ENCODE results near the gene CISD2.
"Not testable (repeated sequence)": the region's sequence is repeated elsewhere in the genome, so short reads cannot be mapped to it uniquely, and the experiment has no call there.

Gene CISD2

GRCh38 chr4:102850370-102850769 is 18.4 kb upstream of the CISD2 start:
- DNase-seq = no peak

GRCh38 chr4:102858828-102859464 is 9.8 kb upstream of the CISD2 start:
- no peak for DNase-seq

GRCh38 chr4:102860611-102861324 is 8.0 kb upstream of the CISD2 start:
- DNase-seq = no peak

GRCh38 chr4:102862016-102862415 is 6.8 kb upstream of the CISD2 start:
- no peak for DNase-seq

GRCh38 chr4:102862747-102863146 is 6.0 kb upstream of the CISD2 start:
- DNase-seq = no peak

- not testable (repeated sequence) for DNase-seq
Observed at GRCh38 chr4:102865327-102865726, 3.5 kb upstream of the CISD2 start.

GRCh38 chr4:102867278-102868152 is 1.3 kb upstream of the CISD2 start:
- DNase-seq = no peak

GRCh38 chr4:102868153-102868780 is 525 bp upstream of the CISD2 start:
- DNase-seq = no peak

GRCh38 chr4:102869569-102870197 is 891 bp downstream of the CISD2 start:
- DNase-seq = no peak

- DNase-seq = no peak
Observed at GRCh38 chr4:102871772-102872171, 3.0 kb downstream of the CISD2 start.

GRCh38 chr4:102877477-102878106 is 8.8 kb downstream of the CISD2 start:
- not testable (repeated sequence) for DNase-seq

- DNase-seq = not testable (repeated sequence)
Observed at GRCh38 chr4:102878349-102878748, 9.6 kb downstream of the CISD2 start.

- DNase-seq = no peak
Observed at GRCh38 chr4:102878901-102879300, 10.1 kb downstream of the CISD2 start.

- no peak for DNase-seq
Observed at GRCh38 chr4:102881343-102881742, 12.6 kb downstream of the CISD2 start.

GRCh38 chr4:102883278-102883677 is 14.5 kb downstream of the CISD2 start:
- no peak for DNase-seq

GRCh38 chr4:102888570-102888969 is 19.8 kb downstream of the CISD2 start:
- not testable (repeated sequence) for DNase-seq

- not testable (repeated sequence) for DNase-seq
Observed at GRCh38 chr4:102889866-102890265, 21.1 kb downstream of the CISD2 start.

- DNase-seq = not testable (repeated sequence)
Observed at GRCh38 chr4:102896547-102896946, 27.8 kb downstream of the CISD2 start.

GRCh38 chr4:102897610-102898009 is 28.8 kb downstream of the CISD2 start:
- DNase-seq = not testable (repeated sequence)

GRCh38 chr4:102901804-102902203 is 33.0 kb downstream of the CISD2 start:
- no peak for DNase-seq

GRCh38 chr4:102918859-102919258 is 50.1 kb downstream of the CISD2 start:
- no peak for DNase-seq

- DNase-seq = not testable (repeated sequence)
Observed at GRCh38 chr4:102919697-102920096, 50.9 kb downstream of the CISD2 start.

Data from fibroblast of skin of right biceps (primary cell).